HFF-Myc (cell line): ENCODE data around the gene SRC.

Experiments
- DNase-seq: peaks from one replicate; pipeline ENCODE4 v3.0.0-alpha.2; 2011; ENCODE audit warnings: low read depth; ENCODE audit errors: extremely low read depth
- H3K4me3 ChIP-seq: replicated peaks from 2 replicates; pipeline ENCODE4 v1.5.1; 2011; ENCODE audit warnings: low read depth, mild to moderate bottlenecking, control low read depth, low read length
- CTCF ChIP-seq: IDR thresholded peaks from 2 replicates; pipeline ENCODE4 v1.5.1; 2012; ENCODE audit warnings: mild to moderate bottlenecking, low read depth, low read length, control low read depth; ENCODE audit errors: missing control alignments

Gene SRC

GRCh38 chr20:37397076-37397953, 51.4 kb downstream of the SRC start:
- no peak for TF ChIP-seq CTCF
- DNase-seq: no peak
- no peak overlapping the region for H3K4me3 ChIP-seq

GRCh38 chr20:37397954-37398749, 52.2 kb downstream of the SRC start:
- no peak for TF ChIP-seq CTCF

GRCh38 chr20:37398750-37399621, 53.0 kb downstream of the SRC start:
- TF ChIP-seq CTCF: no peak
- DNase-seq: no peak
- H3K4me3 ChIP-seq: no peak overlapping the region

More at GRCh38 chr20:37397954-37398749, 52.2 kb downstream of the SRC start:
- no peak overlapping the region for H3K4me3 ChIP-seq
- no peak for DNase-seq

GRCh38 chr20:37401282-37401929, 55.5 kb downstream of the SRC start:
- DNase-seq: no peak
- TF ChIP-seq CTCF: no peak
- no peak overlapping the region for H3K4me3 ChIP-seq

- no peak for DNase-seq
- TF ChIP-seq CTCF: no peak
- H3K4me3 ChIP-seq: no peak overlapping the region
Measured at GRCh38 chr20:37401930-37402675, 56.2 kb downstream of the SRC start.
